GM18858 (cell line): ENCODE results near the gene IL20RA.
"Not testable (repeated sequence)": the region's sequence is repeated elsewhere in the genome, so short reads cannot be mapped to it uniquely, and the experiment has no call there.

Source experiments
- ATAC-seq: cut with Tn5 transposase; IDR thresholded peaks from one replicate; pipeline ENCODE4 v1.9.1; 2021; ENCODE audit not compliant: unreplicated experiment

The IL20RA gene

GRCh38 chr6:136975089-136975715 is 69.6 kb downstream of the IL20RA start:
- ATAC-seq: no peak

GRCh38 chr6:136973781-136974180 is 71.0 kb downstream of the IL20RA start:
- not testable (repeated sequence) for ATAC-seq

- ATAC-seq: no peak
Measured at GRCh38 chr6:136971609-136972008, 73.2 kb downstream of the IL20RA start.

- ATAC-seq: no peak
Measured at GRCh38 chr6:136969930-136970329, 74.8 kb downstream of the IL20RA start.

GRCh38 chr6:136969433-136969832 is 75.3 kb downstream of the IL20RA start:
- no peak for ATAC-seq

GRCh38 chr6:136968837-136969236 is 75.9 kb downstream of the IL20RA start:
- ATAC-seq: no peak

GRCh38 chr6:136967876-136968752 is 76.7 kb downstream of the IL20RA start:
- ATAC-seq: peak; percentile 90

GRCh38 chr6:136964398-136964797 is 80.4 kb downstream of the IL20RA start:
- ATAC-seq: no peak

GRCh38 chr6:136963259-136963658 is 81.5 kb downstream of the IL20RA start:
- no peak for ATAC-seq

- no peak for ATAC-seq
Measured at GRCh38 chr6:136962661-136963060, 82.1 kb downstream of the IL20RA start.

GRCh38 chr6:136961848-136962247 is 82.9 kb downstream of the IL20RA start:
- ATAC-seq: no peak

- ATAC-seq: no peak
Measured at GRCh38 chr6:136960781-136961180, 84.0 kb downstream of the IL20RA start.

- not testable (repeated sequence) for ATAC-seq
Measured at GRCh38 chr6:136959935-136960334, 84.8 kb downstream of the IL20RA start.

- ATAC-seq: no peak
Measured at GRCh38 chr6:136959471-136959891, 85.3 kb downstream of the IL20RA start.

- no peak for ATAC-seq
Measured at GRCh38 chr6:136958168-136958567, 86.6 kb downstream of the IL20RA start.

GRCh38 chr6:136956590-136957544 is 87.9 kb downstream of the IL20RA start:
- ATAC-seq: no peak

- ATAC-seq: no peak
Measured at GRCh38 chr6:136955123-136955522, 89.6 kb downstream of the IL20RA start.

GRCh38 chr6:136952714-136953260 is 92.0 kb downstream of the IL20RA start:
- no peak for ATAC-seq

- ATAC-seq: no peak
Measured at GRCh38 chr6:136950436-136951126, 94.2 kb downstream of the IL20RA start.
